ENCODE results near the gene ACP7.
"Not testable (repeated sequence)": the region's sequence is repeated elsewhere in the genome, so short reads cannot be mapped to it uniquely, and the experiment has no call there.

Gene ACP7

GRCh38 chr19:39078436-39079200 is 5.5 kb upstream of the ACP7 start:
- no peak for DNase-seq

- no peak for DNase-seq
Observed at GRCh38 chr19:39080431-39080830, 3.7 kb upstream of the ACP7 start.

DNA sequence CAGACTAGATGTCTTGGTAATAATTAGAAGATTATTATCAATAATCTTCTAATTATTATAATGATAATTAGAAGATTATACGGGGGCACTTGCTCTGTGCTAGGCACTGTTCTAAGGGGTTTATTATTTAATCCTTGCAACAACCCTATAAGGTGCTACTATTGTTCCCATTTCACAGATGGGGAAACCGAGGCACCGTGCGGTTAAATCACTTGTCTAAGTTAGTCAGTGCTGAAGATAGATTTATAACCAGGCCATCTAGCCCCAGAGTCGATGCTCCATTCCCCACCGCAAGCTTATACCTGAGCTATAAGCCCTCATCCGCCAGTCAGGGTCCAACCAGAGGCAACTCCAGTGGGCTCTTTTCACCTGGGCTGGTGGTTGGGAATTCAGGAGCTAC is 2.0 kb upstream of the ACP7 start:
- DNase-seq, result no peak

GRCh38 chr19:39082745-39083598 is 1.2 kb upstream of the ACP7 start:
- no peak for DNase-seq

DNA sequence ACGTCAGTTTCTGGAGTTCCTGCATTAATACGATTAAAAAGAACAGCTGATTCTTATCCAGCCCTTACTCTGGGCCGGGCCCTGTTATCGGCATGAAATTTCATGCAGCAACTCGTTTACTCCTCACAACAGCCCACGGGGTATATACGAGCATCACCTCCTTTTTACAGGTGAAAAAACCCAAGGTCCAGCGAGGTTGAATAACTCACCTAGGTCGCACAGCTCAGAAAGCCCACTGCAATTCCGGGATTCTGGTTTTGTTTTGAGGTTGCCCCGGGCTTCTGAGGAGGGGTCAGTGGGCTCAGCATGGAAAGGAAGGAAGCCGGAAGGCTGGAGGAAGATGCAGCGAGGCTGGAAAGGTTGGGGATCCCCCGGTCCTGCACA is 577 bp upstream of the ACP7 start:
- no peak for DNase-seq

DNA sequence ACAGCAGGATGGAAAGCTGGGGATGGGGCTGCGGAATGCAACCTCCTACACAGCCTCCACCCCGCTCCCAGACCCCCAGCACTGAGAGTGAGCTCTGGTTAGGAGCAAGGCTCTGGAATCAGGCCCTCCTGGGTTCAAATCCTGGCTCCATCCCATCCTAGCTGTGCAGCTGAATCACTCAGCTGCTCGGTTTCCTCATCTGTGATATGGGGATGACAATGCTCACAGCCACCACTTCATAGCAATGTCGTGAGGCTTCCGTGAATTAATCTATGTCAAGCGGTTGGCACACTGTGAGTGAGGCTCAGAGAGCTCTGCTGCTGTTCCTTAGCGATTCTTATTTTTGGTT is 538 bp downstream of the ACP7 start:
- no peak for DNase-seq

GRCh38 chr19:39085392-39085791 is 1.2 kb downstream of the ACP7 start:
- no peak for DNase-seq

- no peak for DNase-seq
Observed at GRCh38 chr19:39086386-39086785, 2.2 kb downstream of the ACP7 start.

- no peak for DNase-seq
Observed at GRCh38 chr19:39087907-39088686, 3.9 kb downstream of the ACP7 start.

- DNase-seq, result not testable (repeated sequence)
Observed at GRCh38 chr19:39090016-39090415, 5.8 kb downstream of the ACP7 start.

DNA sequence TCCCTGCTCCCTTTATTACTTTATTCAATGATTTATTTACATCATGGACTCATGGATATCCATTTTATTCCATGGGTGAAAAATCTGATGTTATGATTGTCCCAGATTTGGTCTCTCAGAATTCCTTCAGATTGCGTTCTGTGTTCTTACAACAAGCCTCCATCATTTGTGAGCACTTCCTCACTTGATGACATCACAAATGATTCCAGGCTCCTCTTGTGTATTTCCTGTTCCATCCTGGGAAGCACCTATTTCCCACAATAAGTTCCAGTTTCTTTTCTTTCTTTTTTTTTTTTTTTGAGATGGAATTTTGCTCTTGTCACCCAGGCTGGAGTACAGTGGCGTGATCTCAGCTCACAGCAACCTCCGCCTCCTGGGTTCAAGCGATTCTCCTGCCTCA is 6.7 kb downstream of the ACP7 start:
- DNase-seq, result no peak

DNA sequence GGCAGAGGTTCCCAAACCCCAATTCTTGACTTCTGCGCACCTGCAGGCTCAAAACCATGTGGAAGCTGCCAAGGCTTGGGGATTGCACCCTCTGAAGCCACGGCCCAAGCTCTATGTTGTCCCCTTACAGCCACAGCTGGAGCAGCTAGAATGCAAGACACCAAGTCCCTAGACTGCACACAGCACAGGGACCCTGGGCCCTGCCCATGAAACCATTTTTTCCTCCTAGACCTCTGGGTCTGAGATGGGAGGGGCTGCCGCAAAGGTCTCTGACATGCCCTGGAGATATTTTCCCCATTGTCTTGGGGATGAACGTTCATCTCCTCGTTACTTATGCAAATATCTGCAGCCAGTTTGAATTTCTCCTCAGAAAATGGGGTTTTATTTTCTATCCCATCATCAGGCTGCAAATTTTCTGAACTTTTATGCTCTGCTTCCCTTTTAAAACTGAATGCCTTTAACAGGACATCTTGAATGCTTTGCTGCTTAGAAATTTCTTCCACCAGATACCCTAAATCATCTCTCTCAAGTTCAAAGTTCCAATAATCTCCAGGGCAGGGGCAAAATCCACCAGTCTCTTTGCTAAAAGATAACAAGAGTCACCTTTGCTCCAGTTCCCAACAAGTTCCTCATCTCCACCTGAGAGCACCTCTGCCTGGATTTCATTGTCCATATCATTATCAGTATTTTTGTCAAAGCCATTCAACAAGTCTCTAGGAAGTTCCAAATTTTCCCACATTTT is 11.8 kb downstream of the ACP7 start:
- not testable (repeated sequence) for DNase-seq

GRCh38 chr19:39097299-39097698 is 13.1 kb downstream of the ACP7 start:
- DNase-seq, result no peak

GRCh38 chr19:39097721-39098120 is 13.6 kb downstream of the ACP7 start:
- no peak for DNase-seq

- no peak for DNase-seq
Observed at GRCh38 chr19:39098365-39099269, 14.4 kb downstream of the ACP7 start.

- no peak for DNase-seq
Observed at GRCh38 chr19:39099341-39099740, 15.2 kb downstream of the ACP7 start.

GRCh38 chr19:39100500-39101166 is 16.5 kb downstream of the ACP7 start:
- no peak for DNase-seq

DNA sequence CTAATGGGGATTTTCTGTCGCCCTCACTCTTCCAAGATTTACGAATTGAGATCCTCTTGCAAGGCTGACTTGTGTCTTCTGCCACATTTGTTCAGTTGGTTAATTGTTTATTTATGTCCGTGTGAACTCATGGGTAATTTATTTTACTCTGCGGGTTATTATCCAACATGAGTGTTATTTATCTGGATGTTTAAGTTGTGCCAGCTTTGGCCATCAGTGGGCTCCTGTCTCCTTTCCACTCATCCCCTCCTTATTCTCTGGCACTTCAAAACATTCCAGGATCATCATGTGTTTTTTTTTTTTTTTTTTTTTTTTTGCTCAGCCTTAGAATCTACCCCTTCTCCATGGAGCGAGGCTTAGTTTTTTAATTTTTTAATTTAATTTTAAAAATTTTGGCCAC is 19.0 kb downstream of the ACP7 start:
- DNase-seq, result no peak

GRCh38 chr19:39104186-39104596 is 20.0 kb downstream of the ACP7 start:
- no peak for DNase-seq

GRCh38 chr19:39106194-39106593 is 22.0 kb downstream of the ACP7 start:
- no peak for DNase-seq

DNA sequence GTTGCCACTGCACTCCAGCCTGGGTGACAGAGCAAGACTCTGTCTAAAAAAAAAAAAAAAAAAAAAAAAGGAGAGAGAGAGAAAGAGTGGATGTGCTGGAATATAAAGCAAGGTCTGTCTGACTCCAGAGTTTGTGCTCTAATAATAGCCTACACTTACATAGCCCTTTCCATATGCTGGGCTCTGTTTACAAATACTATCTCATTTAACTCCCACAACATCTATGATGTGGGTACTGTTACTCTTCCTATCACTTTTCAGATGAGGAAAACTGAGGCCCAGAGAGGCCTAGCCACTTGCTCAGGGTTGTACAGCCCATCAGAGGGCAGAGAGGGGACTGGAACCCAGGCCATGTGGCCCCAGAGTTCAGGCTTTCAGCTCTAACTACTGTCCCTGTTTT is 25.5 kb downstream of the ACP7 start:
- DNase-seq, result no peak
